ENCODE results near the gene ZPR1. TPM values are rescaled to one million over a fixed set of nuclear protein-coding genes. Genes with fewer than 3 reads are reported as not detected.
"Not testable (repeated sequence)": the region's sequence is repeated elsewhere in the genome, so short reads cannot be mapped to it uniquely, and the experiment has no call there.

Gene ZPR1
- polyA plus RNA-seq, 4 donors: 54.4 to 62.7 (median 59.1) TPM

GRCh38 chr11:116825434-116825833 is 37.6 kb upstream of the ZPR1 start:
- no peak for DNase-seq (ENCODE audit: low read depth in 4 of 4, low spot score in 3 of 4)

DNA sequence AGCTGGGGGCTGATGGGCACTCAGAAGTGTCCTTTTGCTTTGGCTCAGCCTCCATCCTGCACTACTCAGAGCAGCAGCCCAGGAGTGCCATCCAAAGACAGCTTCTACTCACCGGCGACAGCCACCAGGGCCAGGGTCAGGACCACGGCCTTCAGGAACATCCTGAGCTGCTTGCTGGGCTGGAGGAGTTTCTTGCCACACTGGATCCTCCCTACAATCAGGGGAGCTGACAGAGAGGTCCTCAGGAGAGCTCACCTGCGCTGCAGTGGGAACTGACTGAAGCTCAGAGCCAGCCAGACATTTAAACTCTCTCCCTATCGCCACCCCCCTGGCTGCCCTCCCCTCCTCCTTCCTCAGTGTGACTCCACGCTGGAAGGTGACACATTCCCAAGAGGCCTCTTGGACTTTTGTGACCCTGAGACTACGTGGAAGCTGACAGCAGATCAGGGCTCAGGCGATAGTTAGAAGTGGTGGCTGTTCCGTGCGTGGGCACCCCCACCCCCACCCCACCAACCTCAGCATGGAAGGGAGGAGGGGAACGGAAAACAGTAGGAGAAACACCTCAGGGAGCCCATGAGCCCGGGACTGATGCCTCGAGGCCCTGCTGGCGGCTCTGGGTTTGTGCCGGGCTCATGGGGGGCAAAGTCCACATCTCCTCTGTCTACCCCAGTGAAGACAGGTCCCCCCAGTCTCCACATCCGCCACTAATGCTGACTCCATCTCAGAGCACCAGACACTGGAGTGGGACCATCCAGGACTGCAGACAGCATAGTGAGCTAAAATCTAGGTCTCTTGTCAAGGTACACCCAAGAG is 35.4 kb upstream of the ZPR1 start, which contains the start of gene APOA4:
Gene APOA4, minus strand, starts transcription at position 274 of the 813 bp plus-strand sequence. Its CDS starts 113 bp downstream, at position 161.
- DNase-seq (ENCODE audit: low read depth in 4 of 4, low spot score in 3 of 4): no peak

DNA sequence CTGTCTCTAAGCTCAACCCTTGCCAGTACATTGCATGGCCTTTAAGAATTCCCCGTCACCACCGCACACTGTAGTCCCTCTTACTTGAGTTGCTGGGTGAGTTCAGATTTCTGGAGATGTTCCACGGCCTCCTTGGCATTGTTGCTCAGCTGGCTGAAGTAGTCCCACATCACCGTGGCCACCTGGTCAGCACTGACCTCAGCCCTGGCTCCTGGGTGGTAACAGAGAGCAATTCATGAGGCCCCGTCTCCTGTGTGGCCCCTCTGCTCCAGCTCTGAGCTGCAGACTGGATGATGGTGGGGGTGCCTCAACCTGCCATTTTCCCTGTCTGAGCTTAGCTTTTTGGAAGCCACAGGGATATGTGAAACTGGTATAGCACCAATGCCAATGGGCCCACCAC is 34.8 kb upstream of the ZPR1 start:
- no peak for DNase-seq (ENCODE audit: low read depth in 4 of 4, low spot score in 3 of 4)

- no peak for DNase-seq (ENCODE audit: low read depth in 4 of 4, low spot score in 3 of 4)
Observed at GRCh38 chr11:116821050-116821918, 33.5 kb upstream of the ZPR1 start.

GRCh38 chr11:116819049-116819448 is 31.2 kb upstream of the ZPR1 start:
- DNase-seq (ENCODE audit: low read depth in 4 of 4, low spot score in 3 of 4): no peak

- no peak for DNase-seq (ENCODE audit: low read depth in 4 of 4, low spot score in 3 of 4)
Observed at GRCh38 chr11:116814502-116814901, 26.7 kb upstream of the ZPR1 start.

- DNase-seq (ENCODE audit: low read depth in 4 of 4, low spot score in 3 of 4): no peak
Observed at GRCh38 chr11:116813781-116814471, 26.1 kb upstream of the ZPR1 start.

GRCh38 chr11:116813170-116813569 is 25.3 kb upstream of the ZPR1 start:
- no peak for DNase-seq (ENCODE audit: low read depth in 4 of 4, low spot score in 3 of 4)

- DNase-seq (ENCODE audit: low read depth in 4 of 4, low spot score in 3 of 4): no peak
Observed at GRCh38 chr11:116812109-116812508, 24.3 kb upstream of the ZPR1 start.

DNA sequence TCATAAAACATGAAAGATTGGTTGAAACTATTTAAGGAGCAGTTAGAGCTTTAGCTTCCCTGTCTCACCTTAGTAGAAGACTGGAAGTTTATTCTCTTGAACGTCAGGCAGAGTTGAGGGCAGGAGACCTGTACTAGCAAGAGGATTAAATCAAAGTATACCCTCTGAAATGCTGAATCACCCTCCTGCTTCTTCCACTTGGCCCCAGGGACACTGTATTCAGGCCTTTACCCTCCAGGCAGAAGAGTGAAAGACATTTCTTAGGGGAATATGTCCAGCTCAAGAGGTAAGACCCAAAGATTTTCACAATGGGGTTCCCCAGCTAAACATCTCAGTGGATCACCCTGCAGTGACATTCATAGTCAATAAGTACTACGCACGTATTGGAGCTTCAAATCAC is 23.4 kb upstream of the ZPR1 start:
- no peak for DNase-seq (ENCODE audit: low read depth in 4 of 4, low spot score in 3 of 4)

DNA sequence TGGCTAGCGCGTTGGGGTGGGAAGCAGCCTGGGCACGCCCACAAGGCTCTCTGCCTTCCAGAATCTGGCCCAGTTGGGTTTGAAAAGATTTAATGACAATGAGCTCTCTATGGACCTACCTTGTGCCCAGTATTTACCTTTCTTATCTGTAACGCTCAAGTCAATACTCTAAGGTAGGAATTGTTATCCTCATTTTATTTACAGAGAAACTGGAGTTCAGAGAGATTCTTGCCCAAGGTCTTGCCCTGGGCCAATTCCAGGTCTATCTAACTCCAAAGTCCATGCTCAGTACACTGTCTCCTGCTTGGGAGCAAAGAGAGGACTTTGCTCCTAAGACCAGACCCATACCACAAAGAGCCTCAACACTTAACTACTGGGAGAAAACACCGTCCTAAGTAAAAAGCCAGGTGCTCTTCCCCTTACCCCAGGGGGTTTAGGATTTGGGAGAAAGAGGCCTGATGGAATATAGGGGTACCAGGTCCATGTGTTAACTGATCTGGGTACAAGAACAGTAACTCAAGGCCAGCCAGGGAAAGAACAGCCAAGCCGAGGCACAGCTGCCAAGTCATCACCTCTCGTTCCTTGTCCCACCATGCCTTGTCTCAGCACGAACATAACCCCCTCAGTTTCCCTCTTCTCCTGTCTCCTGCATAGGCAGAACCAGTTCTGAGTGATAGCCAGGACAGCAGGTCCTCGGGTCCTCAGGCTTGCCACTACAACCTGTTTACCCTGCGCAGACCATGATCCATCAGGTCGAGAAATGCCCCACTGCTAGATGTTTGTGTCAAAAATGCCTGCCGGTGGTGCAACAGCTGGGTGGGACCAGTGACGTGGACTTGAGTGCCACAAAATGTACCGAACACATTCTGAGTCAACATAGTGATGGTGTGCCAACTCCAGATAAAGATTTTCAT is 20.7 kb upstream of the ZPR1 start:
- no peak for DNase-seq (ENCODE audit: low read depth in 4 of 4, low spot score in 3 of 4)

DNA sequence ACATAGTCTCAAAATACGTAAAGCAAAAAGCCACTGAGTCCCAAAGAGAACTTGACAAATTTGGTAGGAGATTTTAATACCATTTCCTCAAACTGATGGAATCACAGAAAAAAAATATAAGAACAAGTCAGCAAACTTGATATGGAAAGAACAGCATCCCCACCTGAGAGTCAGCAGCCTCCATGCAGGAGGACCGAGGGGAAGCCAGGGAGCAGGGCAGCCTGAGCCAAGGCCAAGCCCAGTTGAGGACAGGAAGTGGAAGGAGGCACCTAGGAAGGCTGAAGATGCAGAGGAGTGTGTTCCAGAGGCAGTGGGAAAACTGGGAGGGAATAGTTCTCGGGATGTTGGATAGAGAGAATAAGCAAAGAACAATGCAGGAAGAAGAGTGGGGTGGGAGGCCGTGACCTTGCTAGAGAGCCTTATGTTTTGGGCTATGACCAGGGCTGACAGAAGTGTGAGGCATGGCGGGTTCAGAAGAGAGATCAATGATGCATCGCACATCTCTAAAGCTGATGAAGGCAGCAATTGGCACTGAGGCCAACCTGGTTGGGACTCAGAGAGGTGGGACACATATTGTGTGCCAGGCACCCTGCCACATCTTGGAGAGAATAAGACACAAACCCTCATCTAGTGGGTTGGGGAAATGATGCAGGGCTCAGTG is 19.9 kb upstream of the ZPR1 start:
- no peak for DNase-seq (ENCODE audit: low read depth in 4 of 4, low spot score in 3 of 4)

DNA sequence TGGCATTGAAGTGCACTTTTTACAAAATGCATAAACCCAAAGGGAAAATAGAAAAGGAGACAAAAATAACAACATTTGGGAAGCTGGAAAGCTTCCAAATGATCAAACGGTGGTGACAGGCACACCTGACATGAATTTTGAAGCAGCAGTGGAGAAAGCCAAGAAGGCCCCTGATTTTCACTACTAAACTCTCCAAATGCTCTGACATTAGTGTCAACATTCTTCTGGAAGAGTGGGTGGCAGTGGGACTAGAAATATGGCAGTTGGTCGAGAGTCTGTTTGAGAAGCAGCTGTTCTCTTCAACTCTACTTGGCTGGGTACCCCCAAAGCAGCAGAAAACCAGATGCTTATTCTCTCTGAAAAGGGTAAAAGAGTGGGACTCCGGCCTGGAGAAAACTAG is 16.2 kb upstream of the ZPR1 start:
- DNase-seq (ENCODE audit: low read depth in 4 of 4, low spot score in 3 of 4): no peak

GRCh38 chr11:116801662-116802061 is 13.8 kb upstream of the ZPR1 start:
- not testable (repeated sequence) for DNase-seq (ENCODE audit: low read depth in 4 of 4, low spot score in 3 of 4)

DNA sequence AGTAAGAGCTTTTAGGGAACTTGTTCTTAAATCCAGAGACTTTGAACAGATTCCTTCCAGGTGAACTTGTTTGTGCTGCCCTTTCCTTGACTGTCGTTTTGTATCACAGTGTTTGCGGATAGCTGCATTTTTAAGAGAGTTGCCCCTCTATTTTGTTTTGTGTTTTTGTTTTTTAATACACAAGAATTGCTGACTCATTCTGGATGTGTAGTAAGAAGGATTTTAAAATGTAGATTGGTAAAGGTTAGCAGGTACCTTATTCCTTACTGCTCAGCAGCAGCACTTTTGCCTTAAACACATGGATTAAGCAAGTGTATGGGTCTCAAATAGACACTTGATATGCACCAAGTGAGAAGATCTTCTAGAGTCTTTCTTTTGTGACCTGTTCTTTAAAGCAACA is 12.8 kb upstream of the ZPR1 start:
- DNase-seq (ENCODE audit: low read depth in 4 of 4, low spot score in 3 of 4): no peak

DNA sequence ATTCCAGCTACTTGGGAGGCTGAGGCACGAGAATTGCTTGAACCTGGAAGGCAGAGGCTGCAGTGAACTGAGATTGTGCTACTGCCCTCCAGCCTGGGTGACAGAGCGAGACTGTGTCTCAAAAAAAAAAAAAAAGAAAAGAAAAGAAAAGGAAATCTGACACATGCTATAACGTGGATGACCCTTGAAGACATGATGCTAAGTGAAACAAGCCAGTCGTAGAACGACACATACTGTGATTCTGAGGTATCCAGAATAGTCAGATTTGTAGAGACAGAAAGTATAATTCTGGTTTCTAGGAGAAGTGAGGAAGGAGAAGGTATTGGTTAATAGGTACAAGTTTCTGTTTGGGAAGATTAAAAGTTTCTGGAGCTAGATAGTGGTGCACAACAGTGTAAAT is 10.5 kb upstream of the ZPR1 start:
- no peak for DNase-seq (ENCODE audit: low read depth in 4 of 4, low spot score in 3 of 4)

- DNase-seq (ENCODE audit: low read depth in 4 of 4, low spot score in 3 of 4): no peak
Observed at GRCh38 chr11:116797816-116798215, 10.0 kb upstream of the ZPR1 start.

GRCh38 chr11:116796548-116796947 is 8.7 kb upstream of the ZPR1 start:
- DNase-seq (ENCODE audit: low read depth in 4 of 4, low spot score in 3 of 4): no peak

DNA sequence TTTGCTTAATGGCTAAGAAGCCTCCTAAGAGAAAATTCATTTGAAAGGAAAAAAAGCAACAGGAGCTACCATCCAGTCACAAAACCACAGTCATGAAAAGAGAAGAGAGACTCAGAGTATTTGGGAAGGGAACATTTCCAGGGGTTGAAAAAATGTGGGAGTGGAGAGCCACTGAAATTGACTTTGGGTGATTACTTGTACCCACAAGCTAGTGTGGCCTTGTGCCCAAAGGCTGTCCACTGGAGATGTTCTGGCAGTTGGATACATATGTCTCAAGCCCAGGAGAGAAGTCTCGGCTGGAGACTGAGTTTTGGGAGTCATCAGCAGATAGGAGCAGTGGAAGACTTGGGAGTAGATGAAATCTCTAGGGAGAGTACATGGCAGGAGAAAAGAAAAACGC is 7.0 kb upstream of the ZPR1 start:
- no peak for DNase-seq (ENCODE audit: low read depth in 4 of 4, low spot score in 3 of 4)

DNA sequence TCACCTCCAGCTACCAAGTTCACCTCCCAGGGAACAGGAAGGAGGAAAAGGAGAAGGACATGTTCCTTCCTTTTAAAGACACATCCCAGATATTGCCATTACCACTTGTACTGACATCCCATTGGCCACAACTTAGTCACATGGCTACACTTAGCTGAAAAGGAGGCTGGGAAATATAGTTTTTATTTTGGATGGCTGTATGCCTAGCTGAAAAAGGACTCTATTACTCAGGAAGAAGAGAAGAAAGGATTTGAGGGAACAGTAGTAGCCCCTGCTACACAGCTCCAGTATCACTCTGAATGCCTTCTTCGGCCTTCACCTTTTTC is 5.9 kb upstream of the ZPR1 start:
- DNase-seq (ENCODE audit: low read depth in 4 of 4, low spot score in 3 of 4): no peak

Measured in right renal pelvis (tissue), 4 donors.